GM18951 (cell line): Measurements from ENCODE around the gene SIRT2.
"Not testable (repeated sequence)": the region's sequence is repeated elsewhere in the genome, so short reads cannot be mapped to it uniquely, and the experiment has no call there.

Experiments
- POLR2A ChIP-seq: IDR thresholded peaks from 4 replicates; pipeline ENCODE4 v1.6.1; 2011; ENCODE audit warnings: mild to moderate bottlenecking; ENCODE audit not compliant: insufficient read length, insufficient read depth; ENCODE audit errors: extremely low read depth
- in situ Hi-C: fragments of 300-500 bp; cut with MboI; formaldehyde crosslinking; loops from one replicate; pipeline ENCODE4 v1.12.0; 2022; ENCODE audit warnings: low sequenced_read_pairs, mixed read lengths, inconsistent platforms; ENCODE audit not compliant: unreplicated experiment

SIRT2 gene

GRCh38 chr19:38878575-38879399 lies 20.6 kb downstream of the SIRT2 start:
- TF ChIP-seq POLR2A, result no peak
- in situ Hi-C loops, result no loop called here

GRCh38 chr19:38877781-38878574 lies 21.4 kb downstream of the SIRT2 start, which contains the start of gene RINL:
TSS of gene RINL (minus strand) at chr19:38878275. CDS start at chr19:38876742, 1,533 bp downstream.
- TF ChIP-seq POLR2A, result peak; percentile 80
- in situ Hi-C loops, result no loop called here

GRCh38 chr19:38875656-38876395 lies 23.6 kb downstream of the SIRT2 start:
- in situ Hi-C loops, result no loop called here
- TF ChIP-seq POLR2A, result no peak

GRCh38 chr19:38873400-38873799 lies 26.0 kb downstream of the SIRT2 start:
- in situ Hi-C loops, result not testable (repeated sequence)

GRCh38 chr19:38870612-38871011 lies 28.8 kb downstream of the SIRT2 start:
- TF ChIP-seq POLR2A, result no peak
- in situ Hi-C loops, result no loop called here

- peak; percentile 23 for TF ChIP-seq POLR2A
- in situ Hi-C loops, result no loop called here
Observed at GRCh38 chr19:38869836-38870607, 29.4 kb downstream of the SIRT2 start.

- no peak for TF ChIP-seq POLR2A
- in situ Hi-C loops, result no loop called here
Observed at GRCh38 chr19:38869160-38869835, 30.1 kb downstream of the SIRT2 start.

- no peak for TF ChIP-seq POLR2A
- in situ Hi-C loops, result no loop called here
Observed at GRCh38 chr19:38868551-38868950, 30.9 kb downstream of the SIRT2 start.

- TF ChIP-seq POLR2A, result no peak
- in situ Hi-C loops, result no loop called here
Observed at GRCh38 chr19:38867171-38867780, 32.1 kb downstream of the SIRT2 start.

GRCh38 chr19:38862321-38863059 lies 36.9 kb downstream of the SIRT2 start:
- no peak for TF ChIP-seq POLR2A
- in situ Hi-C loops, result no loop called here

GRCh38 chr19:38861368-38861767 lies 38.0 kb downstream of the SIRT2 start:
- in situ Hi-C loops, result no loop called here
- TF ChIP-seq POLR2A, result no peak

GRCh38 chr19:38859631-38860204 lies 39.7 kb downstream of the SIRT2 start:
- in situ Hi-C loops, result not testable (repeated sequence)
